ENCODE results near the gene SH2D2A.

The SH2D2A gene

DNA sequence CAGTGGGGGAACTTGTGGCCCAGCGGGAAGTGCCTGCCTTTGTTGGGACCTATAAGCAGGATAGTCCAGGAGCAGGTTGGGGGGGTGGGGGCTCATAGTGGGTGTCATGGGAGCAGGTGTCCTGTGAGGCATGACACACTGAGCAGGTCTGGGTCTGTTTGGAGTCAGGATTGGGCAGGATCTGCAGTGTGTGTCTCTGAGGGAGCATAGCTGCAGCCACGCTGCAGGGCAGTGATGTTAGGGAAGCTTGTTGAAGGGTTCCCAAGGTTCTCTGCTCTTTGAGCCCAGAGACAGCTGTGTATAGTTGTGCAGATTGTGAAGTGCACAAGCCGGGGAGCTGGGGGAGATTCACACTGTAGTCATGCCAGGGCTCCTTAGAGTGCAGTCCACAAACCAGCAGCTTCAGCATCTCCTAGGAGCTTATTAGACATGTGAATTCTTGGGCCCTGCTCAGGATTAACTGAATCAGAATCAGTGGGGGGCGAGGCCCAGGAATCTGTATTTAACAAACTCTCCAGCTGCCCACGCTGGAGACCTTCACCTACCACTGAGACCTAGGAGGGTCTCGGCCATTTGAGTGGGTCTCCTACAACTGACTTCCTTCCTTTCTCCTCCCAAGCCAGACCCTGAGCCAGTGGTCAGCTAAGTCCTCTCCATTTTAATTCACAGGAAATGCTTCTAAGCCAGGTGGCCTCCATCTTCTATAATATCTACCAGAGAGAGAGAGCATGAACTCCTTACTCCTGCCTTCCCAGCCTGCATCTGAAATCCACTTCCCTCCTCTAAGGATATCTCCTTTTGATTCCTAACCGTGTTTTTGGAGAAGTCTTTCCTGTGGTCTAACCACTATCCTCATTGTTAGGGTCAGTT is 31.2 kb upstream of the SH2D2A start:
- TF ChIP-seq, protein P1, sequence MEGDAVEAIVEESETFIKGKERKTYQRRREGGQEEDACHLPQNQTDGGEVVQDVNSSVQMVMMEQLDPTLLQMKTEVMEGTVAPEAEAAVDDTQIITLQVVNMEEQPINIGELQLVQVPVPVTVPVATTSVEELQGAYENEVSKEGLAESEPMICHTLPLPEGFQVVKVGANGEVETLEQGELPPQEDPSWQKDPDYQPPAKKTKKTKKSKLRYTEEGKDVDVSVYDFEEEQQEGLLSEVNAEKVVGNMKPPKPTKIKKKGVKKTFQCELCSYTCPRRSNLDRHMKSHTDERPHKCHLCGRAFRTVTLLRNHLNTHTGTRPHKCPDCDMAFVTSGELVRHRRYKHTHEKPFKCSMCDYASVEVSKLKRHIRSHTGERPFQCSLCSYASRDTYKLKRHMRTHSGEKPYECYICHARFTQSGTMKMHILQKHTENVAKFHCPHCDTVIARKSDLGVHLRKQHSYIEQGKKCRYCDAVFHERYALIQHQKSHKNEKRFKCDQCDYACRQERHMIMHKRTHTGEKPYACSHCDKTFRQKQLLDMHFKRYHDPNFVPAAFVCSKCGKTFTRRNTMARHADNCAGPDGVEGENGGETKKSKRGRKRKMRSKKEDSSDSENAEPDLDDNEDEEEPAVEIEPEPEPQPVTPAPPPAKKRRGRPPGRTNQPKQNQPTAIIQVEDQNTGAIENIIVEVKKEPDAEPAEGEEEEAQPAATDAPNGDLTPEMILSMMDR (IDR thresholded peaks at IDR 0.05; ENCODE audit: extremely low read depth, missing control alignments), result no peak
- no peak for DNase-seq (ENCODE audit: low spot score)

DNA sequence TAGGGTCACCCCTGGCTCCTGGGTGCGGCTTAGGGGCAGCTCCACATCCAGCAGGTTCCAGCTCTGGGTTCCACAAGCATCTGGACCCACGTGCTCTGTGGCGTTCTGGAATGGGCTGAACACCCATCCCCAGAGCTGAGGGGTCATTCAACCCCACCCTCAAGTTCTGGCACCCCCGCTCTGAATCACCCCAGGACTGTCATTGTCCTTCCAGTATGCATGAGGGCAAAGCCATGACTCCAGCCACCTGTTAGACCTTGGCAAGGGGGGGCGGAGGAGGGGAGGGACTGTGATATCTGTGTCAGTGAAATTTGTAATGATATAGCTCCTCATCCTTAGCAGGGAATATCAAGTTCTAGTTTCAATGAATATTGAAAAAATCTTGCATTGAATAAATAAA is 30.0 kb upstream of the SH2D2A start:
- TF ChIP-seq, protein P1 (IDR thresholded peaks at IDR 0.05; ENCODE audit: extremely low read depth, missing control alignments), result no peak

DNA sequence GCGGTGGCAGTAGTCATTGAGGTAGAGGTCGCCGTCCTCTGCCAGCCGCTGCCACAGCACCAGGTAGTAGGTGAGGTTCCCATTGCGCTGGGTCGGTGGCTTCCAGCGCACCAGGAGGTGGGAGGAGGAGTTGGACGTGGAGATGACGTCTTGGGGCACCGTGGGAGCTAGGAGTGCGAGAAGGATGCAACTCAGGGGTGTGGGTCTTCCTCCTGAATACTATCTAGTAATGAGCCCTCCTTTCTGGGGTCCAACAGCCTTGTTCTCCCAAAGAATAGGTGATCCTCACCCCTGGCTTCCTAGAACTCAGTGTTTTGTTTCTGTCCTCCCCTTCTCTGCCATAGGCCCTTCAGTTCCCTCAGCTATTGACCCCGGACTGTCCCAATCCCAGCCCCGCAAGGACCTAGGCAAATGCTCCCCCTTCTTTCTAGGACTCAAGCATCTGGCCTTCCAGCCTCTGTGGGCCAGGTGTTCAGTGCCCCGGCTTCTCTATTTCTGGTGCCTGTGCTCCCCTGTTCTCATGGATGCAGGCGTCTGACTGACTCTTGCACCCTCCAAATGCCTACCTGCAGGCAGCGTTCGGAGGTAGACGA is 29.4 kb upstream of the SH2D2A start:
- TF ChIP-seq, protein P1 (IDR thresholded peaks at IDR 0.05; ENCODE audit: extremely low read depth, missing control alignments), result no peak
- peak; percentile 15 for DNase-seq (ENCODE audit: low spot score)

More for the DNA sequence above, 30.0 kb upstream of the SH2D2A start:
- no peak for DNase-seq (ENCODE audit: low spot score)

DNA sequence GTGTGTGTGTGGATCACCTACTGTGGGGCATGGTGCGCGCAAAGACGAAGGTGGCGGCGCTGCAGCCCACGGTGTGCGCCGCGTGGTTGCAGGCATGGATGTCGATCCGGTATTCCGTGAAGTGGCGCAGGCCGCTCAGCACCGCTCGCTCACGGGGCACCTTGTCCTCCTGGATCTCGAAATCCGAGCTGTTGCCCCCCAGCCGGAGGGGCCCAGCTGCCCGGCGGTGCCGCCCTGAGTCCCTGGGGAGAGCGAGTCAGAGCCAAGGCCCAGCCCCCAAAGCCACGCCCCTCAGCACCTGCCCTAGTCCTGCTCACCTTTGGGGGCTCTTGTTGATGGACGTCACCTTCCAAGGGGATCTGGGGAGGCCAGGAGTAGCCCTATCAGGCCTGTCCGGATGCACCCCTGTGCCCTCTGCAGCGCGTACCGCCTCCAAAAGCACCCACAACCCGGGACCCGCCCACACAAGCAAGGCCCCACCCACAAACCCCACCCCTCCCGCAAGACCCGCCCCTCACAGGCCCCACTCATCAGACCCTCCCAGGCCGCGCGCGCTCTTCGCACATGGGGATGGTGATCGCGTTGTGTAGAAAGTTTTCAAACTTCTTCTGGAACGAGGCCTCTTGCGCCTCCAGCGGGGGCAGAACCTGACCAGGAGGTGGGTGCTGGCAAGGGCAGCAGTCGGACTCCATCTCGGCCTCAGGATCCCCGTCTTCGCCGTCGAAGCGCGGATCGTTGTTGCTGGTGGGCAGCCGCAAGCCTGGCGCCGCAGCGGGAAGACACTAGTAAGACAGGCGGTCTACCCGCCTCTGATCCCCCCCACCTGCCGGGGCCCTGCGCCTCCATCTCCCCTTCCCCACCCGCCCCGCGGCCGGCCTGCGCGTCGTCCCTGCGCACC is 28.7 kb upstream of the SH2D2A start:
- TF ChIP-seq, protein P1 (IDR thresholded peaks at IDR 0.05; ENCODE audit: extremely low read depth, missing control alignments), result no peak
- DNase-seq (ENCODE audit: low spot score), result peak; percentile 47

DNA sequence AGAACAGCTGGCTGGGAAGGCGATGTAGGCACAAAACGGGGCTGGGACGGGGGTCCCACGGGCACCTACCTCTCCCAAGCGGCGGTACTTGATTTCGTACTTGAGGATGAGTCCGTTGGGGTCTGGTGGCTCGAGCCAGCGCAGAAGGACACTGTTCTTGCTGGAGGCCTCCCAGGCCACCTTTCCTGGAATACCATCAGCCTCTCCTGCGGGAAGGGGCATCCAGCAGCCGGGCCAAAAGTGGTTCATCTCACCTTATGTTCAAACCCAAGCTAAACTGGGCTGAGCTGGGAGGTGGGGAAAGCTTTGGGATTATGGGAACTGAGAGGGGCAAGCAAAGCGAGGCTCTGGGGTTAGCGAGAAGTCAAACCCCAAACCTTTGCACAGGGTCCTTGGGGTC is 28.0 kb upstream of the SH2D2A start:
- TF ChIP-seq, protein P1 (IDR thresholded peaks at IDR 0.05; ENCODE audit: extremely low read depth, missing control alignments), result no peak
- DNase-seq (ENCODE audit: low spot score), result peak; percentile 19

DNA sequence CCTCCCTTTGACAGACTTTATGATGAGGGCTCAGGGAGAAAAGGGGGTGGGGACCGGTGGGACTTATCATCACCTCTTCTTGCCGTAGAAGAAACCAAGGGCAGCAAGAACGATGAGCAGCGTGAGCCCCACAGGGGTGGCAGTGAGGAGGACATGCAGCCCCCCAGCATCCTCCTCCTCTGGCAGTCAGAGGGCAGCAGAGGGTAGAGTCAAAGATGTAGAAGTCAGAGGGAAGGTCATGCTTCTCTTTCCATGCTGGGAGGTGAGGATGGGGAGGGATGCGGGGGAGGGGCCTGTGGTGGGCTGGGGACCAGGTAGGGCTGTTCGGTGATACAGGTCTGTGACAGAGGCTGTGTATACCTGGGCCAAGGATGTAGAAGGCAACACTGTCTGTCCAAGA is 27.5 kb upstream of the SH2D2A start:
- TF ChIP-seq, protein P1 (IDR thresholded peaks at IDR 0.05; ENCODE audit: extremely low read depth, missing control alignments), result no peak
- DNase-seq (ENCODE audit: low spot score), result peak; percentile 11
